GM12873 (cell line): ENCODE results near the gene DPEP2.

ENCODE experiments used
- CTCF ChIP-seq: IDR thresholded peaks from 2 replicates; pipeline ENCODE4 v1.5.1; 2012; ENCODE audit warnings: low read depth, mild to moderate bottlenecking, moderate library complexity, low read length, control low read depth; ENCODE audit not compliant: insufficient read depth; ENCODE audit errors: missing control alignments

The DPEP2 gene

GRCh38 chr16:68035227-68035626 is 35.9 kb upstream of the DPEP2 start:
- no peak for TF ChIP-seq CTCF

DNA sequence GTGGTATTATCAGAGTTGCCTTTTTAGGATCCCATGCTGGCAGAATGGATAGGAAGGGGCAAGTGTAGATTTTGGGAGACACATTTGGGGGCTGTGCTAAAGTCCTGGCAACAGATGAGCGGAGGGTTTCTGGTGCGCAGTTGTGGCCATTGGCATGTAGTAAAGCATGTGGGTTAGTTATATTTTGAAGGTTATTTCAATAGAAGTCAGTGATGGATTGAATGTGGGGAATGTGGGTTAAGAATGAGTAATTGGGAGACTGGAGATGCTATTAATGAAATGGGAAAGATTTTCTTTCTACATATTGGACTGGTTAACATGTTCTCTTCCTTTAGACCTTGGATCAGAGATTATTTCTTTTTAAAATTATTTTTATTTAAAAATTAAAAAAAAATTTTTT is 33.8 kb upstream of the DPEP2 start:
- no peak for TF ChIP-seq CTCF

DNA sequence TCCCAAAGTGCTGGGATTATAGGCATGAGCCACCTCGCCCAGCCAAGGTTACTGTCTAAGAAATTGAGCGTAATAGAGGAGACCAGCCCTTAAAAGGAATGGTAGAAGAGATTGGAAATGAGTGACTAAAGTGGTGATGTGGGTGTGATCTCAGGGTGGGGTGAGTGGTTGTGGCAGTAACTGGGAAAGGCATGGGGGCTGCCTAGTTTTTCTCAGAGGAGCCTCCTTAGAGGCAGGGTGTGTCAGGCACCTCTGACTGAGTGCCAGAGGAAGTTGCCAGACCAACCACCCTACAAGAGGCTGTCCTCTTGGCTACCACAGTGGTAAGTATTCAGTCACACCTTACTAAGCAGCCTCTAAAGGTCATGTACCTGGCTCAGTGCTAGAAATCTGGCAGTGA is 32.7 kb upstream of the DPEP2 start:
- no peak for TF ChIP-seq CTCF

DNA sequence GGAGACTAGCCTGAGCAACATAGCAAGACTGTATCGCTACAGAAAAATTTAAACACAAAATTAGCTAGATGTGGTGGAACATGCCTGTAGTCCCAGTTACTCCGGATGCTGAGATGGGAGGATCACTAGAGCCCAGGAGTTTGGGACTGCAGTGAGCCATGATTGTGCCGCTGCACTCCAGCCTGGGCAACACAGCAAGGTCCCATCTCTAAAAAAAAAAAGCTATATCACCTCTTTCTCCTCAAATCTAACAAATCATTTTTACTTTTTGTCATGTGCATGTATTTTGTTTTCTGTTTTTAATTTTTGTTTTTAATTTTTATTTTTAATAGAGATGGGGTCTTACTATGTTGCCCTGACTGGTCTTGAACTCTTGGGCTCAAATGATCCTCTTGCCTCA is 29.7 kb upstream of the DPEP2 start:
- TF ChIP-seq CTCF = no peak

- TF ChIP-seq CTCF = no peak
Observed at GRCh38 chr16:68022728-68023537, 23.6 kb upstream of the DPEP2 start, which contains the start of the genes DDX28 and DUS2. Gene DDX28 (minus strand): TSS chr16:68023232. CDS start chr16:68023202, 30 bp downstream. Gene DUS2 (plus strand): TSS chr16:68023284. CDS start chr16:68038024, 14,740 bp downstream.

DNA sequence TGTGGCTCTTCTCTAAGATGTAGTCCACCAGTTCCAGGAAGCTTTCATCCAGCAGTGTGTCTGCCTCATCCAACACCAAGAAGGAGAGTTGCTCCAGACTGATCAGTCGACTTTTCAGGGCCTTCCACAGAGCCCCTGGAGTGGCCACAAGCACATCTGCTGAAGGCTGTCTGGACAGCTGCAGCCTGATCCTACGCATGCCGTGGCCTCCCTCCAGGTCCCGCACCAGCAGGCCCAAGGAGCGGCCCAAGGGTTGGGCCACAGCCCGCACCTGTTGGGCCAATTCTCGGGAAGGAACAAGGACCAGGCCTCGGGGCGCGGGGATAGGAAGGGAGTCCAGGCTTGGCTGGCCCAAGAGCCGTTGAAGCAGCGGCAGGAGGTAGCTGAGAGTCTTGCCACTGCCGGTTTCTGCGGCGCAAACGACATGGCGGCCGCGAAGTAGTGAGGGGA is 23.0 kb upstream of the DPEP2 start:
- no peak for TF ChIP-seq CTCF

DNA sequence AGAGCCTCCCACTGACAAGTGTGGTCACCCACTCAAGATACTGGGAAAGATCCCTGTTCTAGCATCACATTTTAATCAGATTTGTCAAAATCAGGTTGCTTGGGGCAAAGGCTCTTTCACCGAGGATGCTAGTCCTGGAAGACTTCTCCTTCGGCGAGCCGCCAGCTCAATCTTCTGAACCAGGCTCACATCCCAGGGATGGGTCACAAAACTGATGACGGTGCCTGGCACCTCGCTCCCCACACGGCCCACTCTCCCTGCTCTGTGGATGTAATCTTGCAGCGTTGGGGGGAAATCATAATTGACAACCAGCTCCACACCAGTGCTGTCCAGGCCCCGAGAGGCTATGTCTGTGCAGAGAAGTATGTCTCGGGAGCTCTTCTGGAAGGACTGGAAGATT is 22.2 kb upstream of the DPEP2 start:
- no peak for TF ChIP-seq CTCF
